ENCODE results near the gene ACSF2.

DNA sequence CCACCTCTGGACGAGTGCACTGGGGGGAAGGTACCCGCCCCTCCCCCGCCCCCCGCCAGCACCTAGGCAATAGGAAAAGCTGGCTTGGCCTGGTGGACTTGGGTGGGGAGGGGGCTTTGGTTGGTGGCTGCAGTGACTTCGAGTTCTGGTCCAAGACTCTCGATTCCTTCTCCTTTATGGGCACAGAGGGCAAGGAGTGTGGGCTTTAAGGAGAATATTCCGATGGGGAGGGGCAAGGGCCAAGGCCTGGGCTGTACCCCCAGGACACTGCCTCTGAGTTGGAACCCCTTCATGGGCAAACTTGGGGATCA lies 409 bp downstream of the ACSF2 start:
- TF ChIP-seq, protein P1, sequence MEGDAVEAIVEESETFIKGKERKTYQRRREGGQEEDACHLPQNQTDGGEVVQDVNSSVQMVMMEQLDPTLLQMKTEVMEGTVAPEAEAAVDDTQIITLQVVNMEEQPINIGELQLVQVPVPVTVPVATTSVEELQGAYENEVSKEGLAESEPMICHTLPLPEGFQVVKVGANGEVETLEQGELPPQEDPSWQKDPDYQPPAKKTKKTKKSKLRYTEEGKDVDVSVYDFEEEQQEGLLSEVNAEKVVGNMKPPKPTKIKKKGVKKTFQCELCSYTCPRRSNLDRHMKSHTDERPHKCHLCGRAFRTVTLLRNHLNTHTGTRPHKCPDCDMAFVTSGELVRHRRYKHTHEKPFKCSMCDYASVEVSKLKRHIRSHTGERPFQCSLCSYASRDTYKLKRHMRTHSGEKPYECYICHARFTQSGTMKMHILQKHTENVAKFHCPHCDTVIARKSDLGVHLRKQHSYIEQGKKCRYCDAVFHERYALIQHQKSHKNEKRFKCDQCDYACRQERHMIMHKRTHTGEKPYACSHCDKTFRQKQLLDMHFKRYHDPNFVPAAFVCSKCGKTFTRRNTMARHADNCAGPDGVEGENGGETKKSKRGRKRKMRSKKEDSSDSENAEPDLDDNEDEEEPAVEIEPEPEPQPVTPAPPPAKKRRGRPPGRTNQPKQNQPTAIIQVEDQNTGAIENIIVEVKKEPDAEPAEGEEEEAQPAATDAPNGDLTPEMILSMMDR (IDR thresholded peaks at IDR 0.05; ENCODE audit: extremely low read depth in 1 of 2, insufficient read depth in 1 of 2, low read depth in 1 of 2, low read length in 2 of 2): no peak
- TF ChIP-seq EZH2 (IDR thresholded peaks at IDR 0.05; ENCODE audit: borderline replicate concordance, low read depth, low read length, severe bottlenecking) (no peak), JUN (IDR thresholded peaks at IDR 0.05; ENCODE audit: borderline replicate concordance, insufficient read depth, insufficient read length, low read depth) (no peak), POLR2A (IDR thresholded peaks at IDR 0.05; ENCODE audit: low read depth, low read length) (no peak)
- TF ChIP-seq, protein P2, sequence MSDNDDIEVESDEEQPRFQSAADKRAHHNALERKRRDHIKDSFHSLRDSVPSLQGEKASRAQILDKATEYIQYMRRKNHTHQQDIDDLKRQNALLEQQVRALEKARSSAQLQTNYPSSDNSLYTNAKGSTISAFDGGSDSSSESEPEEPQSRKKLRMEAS (IDR thresholded peaks at IDR 0.05; ENCODE audit: insufficient read depth, insufficient read length): no peak

All from endothelial cell of umbilical vein (primary cell).